ENCODE data around the gene TTC23. TPM values are rescaled to one million over a fixed set of nuclear protein-coding genes. Genes with fewer than 3 reads are reported as not detected.

Gene TTC23
- total RNA-seq, 1 donor from 2014 or later = 10.0 TPM

GRCh38 chr15:99096894-99097426, 152.4 kb downstream of the TTC23 start:
- TF ChIP-seq CTCF (IDR thresholded peaks at IDR 0.05; ENCODE audit: insufficient read depth, low read length, severe bottlenecking) = no peak
- DNase-seq (ENCODE audit: low read depth) = no peak
- no peak for FAIRE-seq
- H3K27me3 ChIP-seq (ENCODE audit: control insufficient read depth, insufficient read depth, low read length) = peaks cover 5% of the 10 kb centered on the region
- H3K4me3 ChIP-seq (ENCODE audit: low read depth, low read length) = no peak overlapping the region
- H3K36me3 ChIP-seq (ENCODE audit: control insufficient read depth, insufficient read depth, low read length) = no peaks in the 10 kb centered on the region

- Histone ChIP-seq H3K36me3 (ENCODE audit: control insufficient read depth, insufficient read depth, low read length) (no peaks in the 10 kb centered on the region), H3K4me3 (ENCODE audit: low read depth, low read length) (no peak overlapping the region), H3K27me3 (ENCODE audit: control insufficient read depth, insufficient read depth, low read length) (peaks cover 5% of the 10 kb centered on the region)
- no peak for DNase-seq (ENCODE audit: low read depth)
- FAIRE-seq = no peak
- TF ChIP-seq CTCF (IDR thresholded peaks at IDR 0.05; ENCODE audit: insufficient read depth, low read length, severe bottlenecking) = no peak
Observed at GRCh38 chr15:99096173-99096893, 153.0 kb downstream of the TTC23 start.

GRCh38 chr15:99095626-99096025, 153.8 kb downstream of the TTC23 start:
- no peak for TF ChIP-seq CTCF (IDR thresholded peaks at IDR 0.05; ENCODE audit: insufficient read depth, low read length, severe bottlenecking)
- FAIRE-seq = no peak

GRCh38 chr15:99092554-99093172, 156.7 kb downstream of the TTC23 start:
- no peak overlapping the region for H3K4me3 ChIP-seq (ENCODE audit: low read depth, low read length)
- TF ChIP-seq CTCF (IDR thresholded peaks at IDR 0.05; ENCODE audit: insufficient read depth, low read length, severe bottlenecking) = no peak
- FAIRE-seq = no peak
- peaks cover 2% of the 10 kb centered on the region for H3K27me3 ChIP-seq (ENCODE audit: control insufficient read depth, insufficient read depth, low read length)
- H3K36me3 ChIP-seq (ENCODE audit: control insufficient read depth, insufficient read depth, low read length) = no peaks in the 10 kb centered on the region
- no peak for DNase-seq (ENCODE audit: low read depth)

More at GRCh38 chr15:99095626-99096025, 153.8 kb downstream of the TTC23 start:
- Histone ChIP-seq H3K27me3 (ENCODE audit: control insufficient read depth, insufficient read depth, low read length) (peaks cover 5% of the 10 kb centered on the region), H3K36me3 (ENCODE audit: control insufficient read depth, insufficient read depth, low read length) (no peaks in the 10 kb centered on the region), H3K4me3 (ENCODE audit: low read depth, low read length) (no peak overlapping the region)
- no peak for DNase-seq (ENCODE audit: low read depth)

GRCh38 chr15:99090938-99091337, 158.4 kb downstream of the TTC23 start:
- Histone ChIP-seq H3K36me3 (ENCODE audit: control insufficient read depth, insufficient read depth, low read length) (no peaks in the 10 kb centered on the region), H3K4me3 (ENCODE audit: low read depth, low read length) (no peak overlapping the region), H3K27me3 (ENCODE audit: control insufficient read depth, insufficient read depth, low read length) (peaks cover 2% of the 10 kb centered on the region)
- FAIRE-seq (no peak), DNase-seq (ENCODE audit: low read depth) (no peak)
- no peak for TF ChIP-seq CTCF (IDR thresholded peaks at IDR 0.05; ENCODE audit: insufficient read depth, low read length, severe bottlenecking)
